GM19463 (cell line): ENCODE data around the gene EYS.
"Not testable (repeated sequence)": the region's sequence is repeated elsewhere in the genome, so short reads cannot be mapped to it uniquely, and the experiment has no call there.

Source experiments
- ATAC-seq: cut with Tn5 transposase; IDR thresholded peaks from one replicate; pipeline ENCODE4 v1.9.1; 2021; ENCODE audit warnings: mild to moderate bottlenecking, moderate library complexity; ENCODE audit not compliant: unreplicated experiment

Gene EYS

DNA sequence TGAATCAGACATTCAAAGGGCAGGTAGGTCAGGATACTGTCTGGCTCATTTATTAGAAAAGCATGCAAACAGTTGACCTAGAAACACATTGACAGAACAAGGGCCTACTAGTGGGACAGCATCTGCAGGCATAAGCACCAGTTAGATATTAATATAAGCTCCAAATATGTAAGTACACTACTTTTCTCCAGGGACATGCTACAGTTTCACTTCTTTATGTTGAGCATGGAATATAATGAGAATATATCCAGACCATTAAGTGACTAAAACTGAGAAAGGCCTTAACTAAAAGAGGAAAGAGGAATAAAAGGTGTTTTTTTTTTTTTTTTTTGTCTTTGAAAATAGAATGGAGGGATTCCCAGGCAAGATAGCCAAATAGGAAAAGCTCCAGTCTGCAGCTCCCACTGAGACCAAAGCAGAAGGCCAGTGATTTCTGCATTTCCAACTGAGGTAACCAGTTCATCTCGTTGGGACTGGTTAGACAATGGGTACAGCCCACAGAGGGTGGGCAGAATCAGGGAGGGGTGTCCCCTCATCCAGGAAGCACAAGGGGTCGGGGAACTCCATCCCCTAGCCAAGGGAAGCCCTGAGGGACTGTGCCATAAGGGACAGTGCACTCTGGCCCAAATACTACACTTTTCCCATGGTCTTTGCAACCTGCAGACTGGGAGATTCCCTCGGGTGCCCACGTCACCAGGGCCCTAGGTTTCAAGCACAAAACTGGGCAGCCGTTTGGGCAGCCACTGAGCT, 1819.8 kb downstream of the EYS start:
- no peak for ATAC-seq

DNA sequence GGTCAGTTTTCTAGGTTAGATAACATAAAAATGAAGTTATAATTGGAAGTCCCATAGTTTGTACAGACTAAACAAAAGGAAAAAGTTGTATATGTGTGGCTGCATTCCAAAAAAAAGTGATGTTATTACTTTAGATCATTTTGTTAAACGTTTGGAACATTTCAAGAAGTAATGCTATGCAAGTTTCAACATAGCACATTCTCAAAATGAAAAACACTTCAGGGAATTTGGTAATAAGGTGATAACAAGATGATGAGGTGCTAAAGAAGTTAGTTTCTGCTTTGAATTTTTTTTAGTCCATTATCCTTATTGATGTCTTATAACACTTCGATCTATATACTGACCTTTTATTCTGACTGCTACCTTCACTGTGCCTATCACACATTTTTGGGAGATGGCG, 1820.7 kb downstream of the EYS start:
- ATAC-seq: no peak

DNA sequence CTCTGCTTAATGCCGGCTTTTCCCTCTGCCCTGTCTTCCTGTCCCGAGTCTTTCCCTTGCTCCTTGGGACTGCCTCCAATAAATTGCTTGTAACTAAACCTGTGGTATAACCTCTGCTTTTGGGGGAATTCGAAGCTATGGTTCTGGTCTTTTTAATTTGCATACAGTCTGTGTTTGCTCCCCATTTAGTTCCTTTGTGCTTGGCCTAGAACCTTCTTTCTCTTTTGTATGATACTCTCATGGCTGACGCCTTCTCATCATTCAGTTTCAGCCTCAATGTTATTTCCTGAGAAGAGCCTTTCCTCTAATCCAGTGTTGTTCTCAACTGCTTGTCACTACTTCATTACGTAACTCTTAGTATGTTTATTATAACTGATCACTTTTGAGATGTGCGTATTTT, 1823.4 kb downstream of the EYS start:
- ATAC-seq: no peak

DNA sequence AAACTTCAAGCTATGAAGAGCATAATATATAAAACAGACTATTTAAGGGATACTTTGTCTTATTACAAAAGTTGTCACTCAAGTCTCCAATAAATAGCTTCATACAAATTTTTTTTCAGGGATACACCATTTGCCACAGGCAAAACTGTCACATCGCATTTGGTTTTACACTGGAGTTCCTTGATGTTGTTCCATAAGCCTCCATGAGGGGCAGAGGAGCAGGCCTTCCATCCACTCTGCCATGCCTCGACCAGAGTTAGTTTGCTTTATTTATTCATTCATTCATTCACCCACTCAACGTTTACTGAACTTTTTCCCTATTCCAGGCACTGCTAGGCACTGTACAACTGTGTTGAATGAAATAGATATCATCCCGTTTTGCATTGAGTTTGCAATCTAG, 1824.8 kb downstream of the EYS start:
- ATAC-seq: no peak

DNA sequence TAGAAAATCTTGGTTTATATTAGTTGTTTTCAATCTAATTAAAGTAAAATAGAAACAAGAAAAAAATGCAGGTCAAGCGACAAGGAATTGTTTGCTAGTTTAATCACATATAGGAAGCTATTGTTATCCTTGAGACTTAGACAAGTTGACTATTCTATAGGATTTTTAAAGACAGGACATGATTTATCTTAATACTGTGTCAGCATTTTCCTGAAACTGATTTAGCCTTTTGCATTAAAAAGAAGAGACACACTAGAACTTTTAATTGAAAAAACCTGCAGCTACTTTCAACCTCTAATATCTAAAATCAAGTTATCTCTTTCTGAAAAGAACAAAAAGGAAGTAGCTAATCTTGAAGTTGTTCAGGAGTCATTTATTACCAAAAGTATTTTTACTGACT, 1825.2 kb downstream of the EYS start:
- ATAC-seq: no peak

DNA sequence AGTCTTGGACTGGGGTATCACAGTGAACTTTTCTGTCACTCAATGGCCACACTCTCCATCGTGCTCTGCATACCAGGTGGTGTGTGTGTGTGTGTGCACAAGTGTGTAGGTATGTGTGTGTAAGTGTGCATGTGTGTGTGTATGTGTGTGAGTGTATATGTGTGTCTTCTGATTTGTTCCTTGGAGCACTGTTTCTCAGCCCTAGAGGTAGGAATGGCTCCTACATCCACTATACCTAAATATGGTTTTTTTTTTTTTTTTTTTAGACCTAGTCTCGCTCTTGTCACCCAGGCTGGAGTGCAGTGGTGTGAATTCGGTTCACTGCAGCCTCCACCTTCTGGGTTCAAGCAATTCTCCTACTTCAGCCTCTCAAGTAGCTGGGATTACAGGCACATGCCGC, 1834.8 kb downstream of the EYS start:
- ATAC-seq: no peak

DNA sequence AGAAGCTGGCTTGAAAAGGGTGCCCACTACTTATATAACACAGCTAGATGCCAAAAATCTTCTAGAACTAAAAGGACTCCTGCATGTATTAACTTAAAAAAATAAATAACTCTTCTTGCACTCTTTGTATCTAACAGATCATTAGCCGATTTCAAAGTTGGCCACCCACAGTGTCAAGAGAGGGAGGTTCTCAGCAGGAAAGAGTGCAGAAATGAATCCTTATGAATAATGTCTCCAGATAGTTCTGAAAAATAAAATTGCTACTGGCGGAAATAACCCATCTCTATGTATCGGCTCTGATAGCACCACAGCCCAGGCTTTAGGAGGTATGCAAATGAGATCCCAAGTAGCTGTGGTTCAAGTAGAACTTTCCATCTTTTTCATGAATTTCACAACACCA, 1838.7 kb downstream of the EYS start:
- no peak for ATAC-seq

DNA sequence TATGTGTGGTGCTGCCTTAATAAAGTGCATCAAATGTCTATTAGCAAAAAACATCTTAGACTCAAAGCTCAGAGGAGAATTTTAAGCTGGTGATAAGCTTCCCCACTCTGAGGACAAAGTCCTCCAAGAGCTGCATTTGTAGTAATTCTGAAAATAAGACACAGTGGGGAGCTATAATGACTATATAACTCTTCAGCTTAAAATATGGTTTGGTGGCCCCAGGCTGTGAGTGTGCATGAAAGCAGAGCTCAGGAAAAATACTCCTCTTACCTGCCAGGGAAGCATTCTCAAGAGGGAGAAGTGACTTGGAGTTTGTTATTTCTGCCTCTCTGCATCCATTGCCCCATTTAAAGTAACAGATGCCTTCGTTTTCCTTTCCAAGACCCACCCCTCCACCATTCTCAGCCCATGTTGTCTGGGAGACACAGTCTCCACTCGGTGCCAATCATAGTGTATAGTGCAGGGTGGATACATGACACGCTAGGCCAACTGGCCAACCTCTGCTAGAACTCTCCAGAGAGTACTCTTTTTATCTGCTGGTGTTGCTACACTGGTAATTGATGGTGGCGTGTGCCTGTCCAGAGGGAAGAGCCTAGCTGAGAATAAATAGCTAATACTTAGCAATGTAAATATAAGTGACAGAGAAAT, 1842.2 kb downstream of the EYS start:
- ATAC-seq: no peak

DNA sequence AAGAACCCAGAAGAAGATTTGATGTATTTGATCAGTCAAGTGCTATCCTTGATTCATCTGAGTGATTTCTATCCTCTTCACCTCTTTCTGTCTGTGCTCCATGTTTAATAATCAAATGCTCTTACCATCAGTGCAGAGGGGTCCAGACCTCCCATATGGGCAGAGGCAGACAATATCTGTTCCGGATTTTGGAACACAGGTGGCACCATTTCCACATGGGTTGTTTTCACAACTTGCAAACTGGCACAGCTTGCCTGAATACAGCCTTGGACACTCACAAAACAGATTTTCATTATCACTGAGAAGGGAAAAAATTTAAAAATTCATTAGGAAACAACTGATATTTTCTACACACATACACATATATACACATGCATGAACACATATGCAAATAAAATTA, 1843.0 kb downstream of the EYS start:
- no peak for ATAC-seq

DNA sequence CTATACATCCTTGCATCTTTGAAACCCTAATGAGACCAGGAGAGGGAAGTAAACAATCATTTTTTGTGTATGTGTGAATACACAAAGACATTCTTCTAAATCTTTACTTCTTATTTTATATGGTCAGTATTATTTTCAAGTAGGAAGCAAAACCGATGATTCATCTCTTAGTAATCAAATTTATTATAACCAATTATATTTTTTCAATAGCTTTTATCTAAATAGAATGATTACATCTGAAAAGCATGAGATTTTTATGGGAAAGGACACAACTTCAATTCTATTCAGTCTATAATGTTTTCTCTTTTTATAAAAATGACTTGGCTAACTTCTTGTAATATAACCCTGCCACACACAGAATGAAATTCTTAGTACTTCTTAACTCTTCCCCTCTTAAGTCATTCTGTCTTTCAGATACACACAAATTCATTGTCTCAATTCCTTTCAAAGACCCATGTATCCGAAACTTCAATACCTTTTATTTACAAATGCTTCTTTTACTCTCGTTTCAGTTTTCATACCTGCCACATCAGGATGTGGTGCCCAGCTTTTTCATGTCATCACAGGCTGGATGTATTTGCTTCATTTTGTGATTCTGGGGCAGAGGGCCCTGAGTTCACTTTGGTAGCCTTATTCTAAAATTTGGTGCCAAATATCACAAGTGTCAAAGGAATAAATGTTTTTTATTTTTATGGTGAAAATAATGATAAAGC, 1844.4 kb downstream of the EYS start:
- ATAC-seq: no peak

DNA sequence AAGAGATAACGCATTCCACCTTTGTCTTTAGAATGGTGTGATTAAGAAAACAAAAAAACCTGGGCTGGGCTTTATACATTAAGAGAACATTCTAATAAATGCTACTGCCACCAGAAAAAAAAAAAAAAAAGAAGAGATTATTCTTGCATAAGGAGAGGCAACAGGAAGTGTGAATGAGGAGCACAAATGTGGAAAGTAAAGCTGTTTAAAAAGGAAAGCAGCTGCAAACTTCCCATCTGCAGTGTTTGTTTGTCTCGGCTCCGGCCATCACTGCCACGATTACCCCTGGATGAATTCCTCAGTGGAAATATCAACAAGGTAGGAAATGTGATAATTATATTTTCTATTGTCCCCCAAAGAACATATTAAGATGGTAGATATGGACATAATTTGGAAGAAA, 1847.5 kb downstream of the EYS start:
- no peak for ATAC-seq

DNA sequence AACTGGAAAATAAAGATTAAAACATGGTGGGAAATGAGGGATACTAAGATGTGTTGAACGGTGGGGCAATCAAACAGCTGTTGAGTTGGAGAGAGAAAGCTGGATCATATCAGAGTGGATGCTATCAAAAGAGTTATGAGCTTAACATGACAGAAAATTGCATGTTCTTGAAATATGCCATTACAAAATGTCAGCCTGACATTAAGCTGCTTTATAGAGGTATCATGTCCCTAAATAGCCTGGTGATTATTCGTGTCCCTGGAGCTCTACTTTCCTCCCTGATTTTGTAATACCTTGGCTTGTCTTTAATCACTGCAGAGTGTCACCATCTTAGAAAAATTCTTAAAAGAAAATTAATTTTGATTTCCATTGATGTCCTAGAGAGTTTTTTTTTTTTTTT, 1848.3 kb downstream of the EYS start:
- no peak for ATAC-seq

DNA sequence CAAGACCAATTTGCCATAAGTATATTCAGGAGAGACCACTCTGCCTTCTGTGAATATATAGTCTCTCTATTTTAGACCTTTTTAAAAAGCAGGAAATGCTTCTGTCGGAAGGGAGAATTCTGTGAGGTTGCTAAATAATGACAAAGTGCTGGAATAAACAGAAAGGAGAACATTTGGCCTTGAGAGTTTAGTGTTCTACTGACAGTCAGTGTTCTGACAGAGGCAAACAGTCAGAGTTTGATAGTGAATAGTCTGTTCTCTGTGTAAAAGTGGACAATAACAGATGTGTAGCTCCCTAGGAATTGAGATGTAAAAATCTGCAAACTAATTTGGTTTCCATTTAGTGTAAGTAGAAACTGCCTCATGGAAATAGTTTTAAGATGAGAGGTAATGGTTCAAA, 1850.8 kb downstream of the EYS start:
- no peak for ATAC-seq

DNA sequence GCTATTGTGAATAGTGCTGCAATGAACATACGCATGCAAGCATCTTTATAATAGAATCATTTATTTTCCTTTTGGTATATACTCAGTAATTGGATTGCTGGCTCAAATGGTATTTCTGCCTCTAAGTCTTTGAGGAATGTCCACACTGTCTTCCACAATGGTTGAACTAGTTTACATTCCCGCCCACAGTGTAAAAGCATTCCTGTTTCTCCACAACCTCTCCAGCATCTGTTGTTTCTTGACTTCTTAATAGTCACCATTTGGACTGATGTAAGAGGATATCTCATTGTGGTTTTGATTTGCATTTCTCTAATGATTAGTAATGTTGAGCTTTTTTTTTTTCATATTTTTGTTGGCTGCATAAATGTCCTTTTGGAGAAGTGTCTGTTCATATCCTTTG, 1862.7 kb downstream of the EYS start:
- ATAC-seq: no peak

DNA sequence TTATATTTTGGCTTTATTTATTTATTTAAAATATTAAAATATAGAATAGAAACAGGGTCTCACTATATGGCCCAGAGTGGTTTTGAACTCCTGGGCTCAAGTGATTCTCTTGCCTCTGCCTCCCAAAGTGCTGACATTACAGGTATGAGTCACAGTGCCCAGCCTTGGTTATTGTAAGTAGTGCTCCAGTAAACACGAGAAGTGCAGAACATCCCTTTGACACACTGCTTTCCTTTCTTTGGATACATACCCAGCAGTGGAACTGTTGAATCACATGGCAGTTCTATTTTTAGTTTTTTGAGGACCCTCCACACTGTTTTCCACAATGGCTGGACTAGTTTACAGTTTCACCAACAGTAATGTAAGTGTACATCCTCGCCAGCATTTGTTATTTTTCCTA, 1867.5 kb downstream of the EYS start:
- no peak for ATAC-seq

DNA sequence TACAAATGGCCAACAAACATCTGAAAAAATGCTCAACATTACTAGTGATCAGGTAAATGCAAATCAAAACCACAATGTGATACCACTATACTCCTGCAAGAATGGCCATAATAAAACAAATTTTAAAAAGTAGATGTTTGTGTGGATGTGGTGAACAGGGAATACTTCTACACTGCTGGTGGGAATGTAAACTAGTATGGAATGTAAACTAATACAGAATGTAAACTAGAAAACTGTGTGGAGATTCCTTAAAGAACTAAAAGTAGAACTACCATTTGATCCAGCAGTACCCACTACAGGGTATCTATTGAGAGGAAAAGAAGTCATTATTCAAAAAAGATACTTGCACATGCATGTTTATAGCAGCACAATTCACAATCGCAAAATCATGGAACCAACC, 1878.3 kb downstream of the EYS start:
- ATAC-seq: not testable (repeated sequence)

DNA sequence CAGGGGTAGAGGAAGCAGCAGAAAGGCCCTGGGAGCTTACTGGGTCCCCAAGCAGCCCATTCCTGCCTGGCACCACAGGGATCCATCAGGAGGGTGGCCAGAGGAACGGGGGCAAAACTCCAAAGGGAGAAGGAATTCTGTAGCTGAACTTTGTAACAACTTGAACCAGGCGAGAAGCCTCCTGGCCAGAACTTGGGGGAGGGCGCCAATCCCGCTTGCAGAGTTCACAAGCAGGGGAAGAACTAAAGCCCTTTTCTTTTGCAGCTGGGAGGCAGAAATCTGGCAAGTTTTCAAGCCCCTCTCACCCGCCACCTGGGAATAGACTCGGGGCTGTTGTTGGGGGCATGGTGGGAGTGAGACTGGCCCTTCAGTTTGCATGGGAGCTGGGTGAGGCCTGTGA, 1882.3 kb downstream of the EYS start:
- ATAC-seq: no peak

DNA sequence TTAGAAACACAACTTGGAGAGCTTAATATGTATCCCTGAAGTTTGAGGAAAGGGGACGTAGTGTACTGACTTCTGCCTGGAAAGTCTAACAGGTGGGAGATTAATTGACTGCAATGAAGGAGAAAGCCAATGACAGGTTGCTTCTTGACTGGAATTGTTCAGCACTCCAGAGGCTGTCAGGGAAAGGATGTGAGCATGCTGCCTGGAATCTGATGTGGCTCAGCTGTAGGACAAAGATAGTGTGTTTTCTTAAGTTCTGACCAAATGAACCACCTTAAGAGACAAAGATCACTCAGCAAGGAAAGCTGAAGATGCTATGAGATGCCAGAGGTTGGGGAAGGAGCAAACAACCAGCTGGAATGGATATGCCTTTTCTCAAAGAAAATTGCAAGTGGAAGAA, 1885.6 kb downstream of the EYS start:
- ATAC-seq: no peak

DNA sequence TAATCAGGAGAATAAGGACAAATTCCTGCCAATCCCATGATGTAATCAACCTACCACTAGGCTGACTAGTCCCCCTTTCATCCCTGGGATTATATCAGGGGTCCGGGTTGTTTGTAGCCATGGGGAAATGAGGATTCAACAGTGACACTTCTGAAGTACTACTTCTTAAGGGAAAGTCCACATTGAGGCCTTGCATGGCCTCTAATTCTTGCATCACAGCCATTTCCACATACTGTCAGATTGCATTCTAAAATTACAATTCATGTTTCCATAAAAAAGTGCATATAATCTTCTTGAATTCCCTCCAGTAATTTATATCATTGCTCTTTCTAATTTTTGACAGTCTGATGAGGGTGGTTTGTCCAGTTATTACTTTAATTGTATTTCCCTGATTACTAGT, 1887.2 kb downstream of the EYS start:
- no peak for ATAC-seq

DNA sequence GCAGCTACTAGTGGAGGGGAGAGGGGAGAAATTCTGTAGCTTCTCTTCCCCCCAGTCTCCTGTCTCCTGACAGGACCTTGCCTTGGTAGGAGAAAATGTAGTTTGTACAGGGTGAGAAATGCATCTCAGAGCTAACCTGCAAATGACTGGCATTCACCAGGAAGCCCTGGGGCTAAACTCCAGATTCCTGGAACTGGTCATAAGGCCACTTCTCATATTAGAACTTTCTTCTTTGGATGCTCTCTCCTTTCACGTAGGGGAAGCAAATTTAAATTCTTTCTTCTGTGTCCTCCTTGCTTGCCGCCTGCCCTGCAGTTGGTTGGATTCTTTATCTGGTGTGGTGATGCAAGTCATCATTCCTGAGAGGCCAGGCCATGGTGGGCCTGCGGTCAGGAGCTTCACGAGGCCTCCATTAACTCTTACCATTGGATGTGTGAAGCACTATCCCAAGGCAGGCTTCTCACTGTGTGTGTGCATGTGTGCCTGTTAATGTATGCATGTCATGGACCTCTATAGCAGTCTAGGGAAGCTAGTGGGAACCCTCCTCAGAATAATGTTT, 1889.5 kb downstream of the EYS start:
- no peak for ATAC-seq

DNA sequence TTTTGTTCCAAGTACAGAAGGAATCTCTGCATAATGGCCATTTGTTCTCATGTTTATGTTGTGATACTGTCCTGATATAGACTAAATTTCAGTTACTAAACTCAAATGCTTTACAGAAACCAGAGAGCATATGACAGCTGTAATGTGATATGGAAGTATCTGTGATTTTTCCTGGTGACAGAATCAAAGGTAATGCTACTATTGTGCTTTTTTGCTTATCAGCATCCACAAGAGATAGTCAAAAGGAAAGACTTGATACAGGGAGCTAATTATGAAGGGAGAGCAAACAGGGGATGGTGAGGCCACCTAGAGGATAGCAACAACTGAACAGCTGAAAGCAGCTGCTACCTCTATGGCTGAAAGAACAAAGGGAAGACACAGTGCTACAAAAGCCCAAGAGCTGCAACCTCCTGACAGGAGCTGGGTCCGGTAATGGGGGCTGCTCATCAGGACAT, 1890.0 kb downstream of the EYS start:
- ATAC-seq: no peak
